SH-SY5Y (cell line): ENCODE measurements around the gene GUCY2F.

Experiments used
- GATA2 ChIP-seq: IDR thresholded peaks from 2 replicates; pipeline ENCODE4 v1.6.1; 2011; ENCODE audit warnings: mild to moderate bottlenecking, low read depth, low read length
- GATA3 ChIP-seq: IDR thresholded peaks from 2 replicates; pipeline ENCODE4 v1.6.1; 2011; ENCODE audit warnings: low read depth, mild to moderate bottlenecking, low read length, moderate library complexity

Gene GUCY2F

DNA sequence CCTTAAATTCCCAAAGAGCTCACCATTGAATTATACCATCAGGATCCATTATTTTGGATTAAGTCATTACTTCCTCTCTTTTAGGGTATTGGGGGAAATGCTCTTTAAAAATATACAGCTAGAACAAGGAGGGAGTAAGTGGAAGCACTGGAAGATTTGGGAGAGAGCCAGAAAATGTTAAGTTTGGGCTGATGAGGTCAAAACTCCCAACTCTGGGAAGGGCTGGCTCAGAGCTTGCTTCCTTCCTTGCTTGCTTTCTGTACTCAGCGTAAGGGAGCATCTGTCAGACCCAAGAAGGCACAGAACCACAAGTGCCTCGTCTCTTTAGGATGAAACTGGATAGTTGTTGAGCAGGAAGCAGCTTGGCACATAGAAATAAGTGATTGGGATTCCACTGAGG, 138.2 kb downstream of the GUCY2F start:
- TF ChIP-seq GATA3 (no peak), GATA2 (no peak)

DNA sequence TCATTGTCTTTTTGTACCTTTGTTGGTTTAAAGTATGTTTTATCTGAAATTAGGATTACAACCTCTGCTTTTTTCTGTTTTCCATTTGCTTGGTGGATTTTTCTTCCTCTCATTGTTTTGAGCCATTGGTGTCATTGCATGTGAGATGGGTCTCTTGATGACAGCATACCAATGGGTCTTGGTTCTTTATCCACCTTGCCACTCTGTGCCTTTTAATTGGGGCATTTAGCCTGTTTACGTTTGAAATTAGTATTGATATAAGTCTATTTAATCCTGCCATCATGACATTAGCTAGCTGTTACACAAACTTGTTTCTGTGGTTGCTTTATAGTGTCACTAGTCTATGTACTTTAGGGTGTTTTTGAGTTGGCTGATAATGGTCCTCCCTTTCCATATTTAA, 145.7 kb downstream of the GUCY2F start:
- TF ChIP-seq GATA3: no peak
- no peak for TF ChIP-seq GATA2

GRCh38 chrX:109327251-109327650, 154.6 kb downstream of the GUCY2F start:
- TF ChIP-seq GATA3: no peak
